ENCODE measurements around the gene DHRS13.

GRCh38 chr17:28949185-28950016 lies 46.5 kb upstream of the DHRS13 start:
- TF ChIP-seq CTCF (IDR thresholded peaks at IDR 0.05 in 4 of 5, conservative IDR thresholded peaks at IDR 0.05 in 1 of 5) (no peak), POLR2A (IDR thresholded peaks at IDR 0.05) (peak in 1 of 2 donors; percentile 17)
